Mucosa of stomach (tissue), 1 donor: Measurements from ENCODE around the gene AGBL4.

ENCODE experiments used
- H3K27me3 ChIP-seq: one replicate; pipeline ENCODE4 v1.7.0; 2013; ENCODE audit warnings: mild to moderate bottlenecking, low read length; ENCODE audit not compliant: control insufficient read depth, insufficient read depth
- H3K36me3 ChIP-seq: one replicate; pipeline ENCODE4 v1.7.0; 2013; ENCODE audit warnings: low read length; ENCODE audit not compliant: control insufficient read depth, insufficient read depth
- H3K4me1 ChIP-seq: one replicate; pipeline ENCODE4 v1.7.0; 2013; ENCODE audit warnings: mild to moderate bottlenecking, low read length; ENCODE audit not compliant: control insufficient read depth, insufficient read depth
- H3K4me3 ChIP-seq: one replicate; pipeline ENCODE4 v1.7.0; 2013; ENCODE audit warnings: low read length
- H3K9ac ChIP-seq: one replicate; pipeline ENCODE4 v1.7.0; 2013; ENCODE audit warnings: mild to moderate bottlenecking, low read length, moderate library complexity
- H3K9me3 ChIP-seq: one replicate; pipeline ENCODE4 v1.7.0; 2013; ENCODE audit warnings: mild to moderate bottlenecking, low read length, moderate library complexity; ENCODE audit not compliant: control insufficient read depth
- donor health status: Pancreatic carcinoma.

Gene AGBL4

DNA sequence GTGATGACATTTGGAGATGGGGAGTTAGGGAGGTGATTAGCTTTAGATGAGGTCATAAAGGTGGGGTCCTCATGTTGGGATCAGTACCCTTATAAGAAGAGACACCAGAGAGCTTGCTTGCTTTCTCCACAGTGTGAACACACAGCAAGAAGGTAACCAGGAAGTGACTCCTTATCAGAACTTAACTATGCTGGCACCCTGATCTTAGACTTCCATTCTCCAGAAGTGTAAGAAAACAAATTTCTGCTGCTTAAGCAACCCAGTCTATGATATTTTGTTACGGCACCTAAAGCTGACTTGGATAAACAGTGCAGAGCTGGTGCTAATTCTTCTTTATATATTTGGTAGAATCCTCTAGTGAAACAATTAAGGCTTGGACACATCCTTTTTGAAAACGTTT lies 346.0 kb downstream of the AGBL4 start:
- no peaks in the 10 kb centered on the region for H3K9me3 ChIP-seq
- H3K27me3 ChIP-seq: no peaks in the 10 kb centered on the region
- no peaks in the 10 kb centered on the region for H3K4me1 ChIP-seq
- no peak overlapping the region for H3K9ac ChIP-seq
- H3K4me3 ChIP-seq: no peak overlapping the region
- no peaks in the 10 kb centered on the region for H3K36me3 ChIP-seq

- Histone ChIP-seq H3K4me1 (no peaks in the 10 kb centered on the region), H3K9me3 (no peaks in the 10 kb centered on the region), H3K4me3 (no peak overlapping the region), H3K36me3 (no peaks in the 10 kb centered on the region), H3K9ac (no peak overlapping the region), H3K27me3 (no peaks in the 10 kb centered on the region)
Observed at GRCh38 chr1:49651136-49651535, 372.6 kb downstream of the AGBL4 start.

DNA sequence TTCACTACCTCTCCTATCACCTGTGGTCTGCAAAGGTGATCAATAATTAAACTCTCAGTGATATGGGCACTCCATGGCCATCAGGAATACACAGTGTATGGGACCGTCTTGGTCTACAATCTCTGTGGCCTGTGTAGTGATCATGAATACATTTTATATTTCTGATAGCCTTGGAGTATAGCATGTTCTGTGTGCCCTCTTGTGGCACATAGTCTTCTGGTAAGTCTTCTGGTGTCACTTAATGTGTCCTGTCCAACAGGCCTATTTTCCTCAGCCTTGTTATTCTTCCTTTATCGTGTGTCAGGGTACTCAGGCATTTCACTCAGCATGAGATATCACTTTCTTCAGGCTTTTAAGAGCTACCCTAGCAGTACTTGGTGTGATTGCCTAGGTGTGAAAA lies 393.6 kb downstream of the AGBL4 start:
- Histone ChIP-seq H3K4me1 (no peaks in the 10 kb centered on the region), H3K9ac (no peak overlapping the region), H3K36me3 (no peaks in the 10 kb centered on the region), H3K27me3 (no peaks in the 10 kb centered on the region), H3K4me3 (no peak overlapping the region), H3K9me3 (no peaks in the 10 kb centered on the region)

DNA sequence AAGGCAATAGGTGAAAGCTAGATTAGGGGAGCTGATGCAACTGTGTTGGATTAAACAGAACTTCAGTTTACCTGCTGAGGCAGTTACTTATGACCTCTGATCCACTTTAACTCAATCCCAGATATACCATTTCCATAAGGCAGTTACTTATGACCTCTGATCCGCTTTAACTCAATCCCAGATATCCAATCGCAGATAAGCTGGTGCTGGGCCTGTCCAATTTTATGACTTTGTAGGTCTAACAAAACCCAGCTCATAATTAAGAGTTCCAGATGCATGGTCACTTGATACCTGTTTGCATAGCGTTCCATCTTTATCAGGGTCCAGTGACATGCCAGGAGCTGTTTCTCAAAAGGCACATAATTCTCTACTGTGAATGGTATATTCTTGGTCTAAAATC lies 396.0 kb downstream of the AGBL4 start:
- Histone ChIP-seq H3K9ac (no peak overlapping the region), H3K27me3 (no peaks in the 10 kb centered on the region), H3K4me1 (no peaks in the 10 kb centered on the region), H3K4me3 (no peak overlapping the region), H3K9me3 (no peaks in the 10 kb centered on the region), H3K36me3 (no peaks in the 10 kb centered on the region)

DNA sequence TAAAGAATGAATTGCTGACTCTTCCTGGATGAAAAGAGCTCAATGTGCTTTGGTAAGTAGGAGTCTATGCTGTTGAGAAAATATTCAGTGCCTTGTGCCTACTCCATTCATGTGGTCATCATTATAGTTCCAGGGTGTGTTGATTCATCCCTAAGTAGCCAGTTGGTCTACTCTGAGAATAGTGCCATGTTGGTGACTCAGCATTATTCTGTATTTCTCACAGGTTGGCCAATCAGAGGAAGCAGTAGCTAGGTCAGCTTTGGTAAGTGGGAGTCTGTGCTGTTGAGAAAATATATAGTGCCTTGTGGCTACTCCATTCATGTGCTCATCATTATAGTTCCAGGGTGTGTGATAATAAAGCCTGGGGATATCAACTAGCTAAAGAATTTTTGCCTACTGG lies 397.3 kb downstream of the AGBL4 start:
- Histone ChIP-seq H3K9me3 (no peaks in the 10 kb centered on the region), H3K9ac (no peak overlapping the region), H3K4me1 (no peaks in the 10 kb centered on the region), H3K27me3 (no peaks in the 10 kb centered on the region), H3K36me3 (no peaks in the 10 kb centered on the region), H3K4me3 (no peak overlapping the region)

DNA sequence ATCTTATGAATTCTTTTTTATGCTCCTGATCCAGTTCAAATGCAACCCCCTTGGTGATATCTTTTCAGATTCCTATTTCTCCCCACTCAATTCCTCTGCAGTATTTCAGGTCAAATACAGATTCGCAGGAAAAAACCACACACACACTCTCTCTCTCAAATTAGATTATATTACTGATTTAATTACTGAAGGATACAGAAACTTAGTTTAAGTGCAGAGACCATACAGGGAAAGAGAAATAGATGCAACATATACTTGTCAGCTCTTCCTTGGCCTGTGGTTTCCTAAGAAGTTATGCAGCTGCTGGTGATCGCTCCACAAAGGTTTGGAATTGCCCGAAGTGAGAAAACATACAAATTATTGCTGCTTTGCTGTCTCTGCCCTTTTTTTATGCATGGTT lies 400.9 kb downstream of the AGBL4 start:
- H3K9me3 ChIP-seq: no peaks in the 10 kb centered on the region
- H3K4me1 ChIP-seq: no peaks in the 10 kb centered on the region
- H3K36me3 ChIP-seq: no peaks in the 10 kb centered on the region
- no peaks in the 10 kb centered on the region for H3K27me3 ChIP-seq
- H3K9ac ChIP-seq: no peak overlapping the region
- H3K4me3 ChIP-seq: no peak overlapping the region

DNA sequence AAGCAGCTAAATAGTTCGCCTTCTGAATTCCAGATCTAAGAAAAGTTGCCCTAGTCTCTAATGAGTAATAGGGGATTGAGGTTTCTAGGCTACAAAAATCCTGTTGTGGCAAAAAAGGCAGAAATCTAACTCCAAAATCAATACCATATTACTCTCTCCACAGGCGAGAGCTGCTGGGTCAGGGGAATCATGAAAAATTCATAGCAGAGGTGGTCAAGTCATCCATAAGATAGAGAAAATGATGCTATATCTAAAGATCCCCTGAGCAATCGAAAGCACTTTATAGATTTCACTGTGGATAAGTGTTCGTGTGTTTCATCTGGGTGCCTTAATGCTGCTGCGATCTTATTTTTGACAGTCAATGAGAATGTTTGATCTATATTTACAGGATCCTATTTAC lies 417.7 kb downstream of the AGBL4 start:
- H3K27me3 ChIP-seq: no peaks in the 10 kb centered on the region
- no peaks in the 10 kb centered on the region for H3K4me1 ChIP-seq
- H3K9ac ChIP-seq: no peak overlapping the region
- H3K9me3 ChIP-seq: no peaks in the 10 kb centered on the region
- H3K36me3 ChIP-seq: no peaks in the 10 kb centered on the region
- H3K4me3 ChIP-seq: no peak overlapping the region

- H3K4me3 ChIP-seq: no peak overlapping the region
- no peak overlapping the region for H3K9ac ChIP-seq
- no peaks in the 10 kb centered on the region for H3K36me3 ChIP-seq
- H3K9me3 ChIP-seq: no peaks in the 10 kb centered on the region
- H3K4me1 ChIP-seq: no peaks in the 10 kb centered on the region
- no peaks in the 10 kb centered on the region for H3K27me3 ChIP-seq
Observed at GRCh38 chr1:49597436-49597835, 426.3 kb downstream of the AGBL4 start.

DNA sequence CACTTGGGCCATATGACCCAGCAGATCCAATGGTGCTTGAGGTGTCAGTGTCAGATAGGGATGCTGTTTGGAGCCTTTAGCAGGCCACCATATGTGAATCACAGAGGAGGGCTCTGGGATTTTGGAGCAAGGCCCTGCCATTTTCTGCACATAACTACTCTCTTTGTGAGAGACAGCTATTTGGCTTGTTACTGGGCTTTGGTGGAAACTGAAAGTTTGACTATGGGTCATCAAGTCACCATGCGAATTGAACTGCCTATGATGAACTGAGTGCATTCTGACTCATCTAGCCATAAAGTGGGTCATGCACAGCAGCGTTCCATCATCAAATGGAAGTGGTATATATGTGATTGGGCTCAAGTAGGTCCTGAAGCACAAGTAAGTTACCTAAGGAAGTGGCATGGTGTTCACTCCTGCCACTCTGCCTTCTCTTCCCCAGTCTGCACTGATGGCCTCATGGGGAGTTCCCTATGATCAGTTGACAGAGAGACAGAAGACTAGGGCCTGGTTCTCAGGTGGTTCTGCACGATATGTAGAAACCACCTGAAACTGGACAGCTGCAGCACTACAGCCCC lies 447.3 kb downstream of the AGBL4 start:
- Histone ChIP-seq H3K4me3 (no peak overlapping the region), H3K27me3 (no peaks in the 10 kb centered on the region), H3K9ac (no peak overlapping the region), H3K36me3 (no peaks in the 10 kb centered on the region), H3K9me3 (no peaks in the 10 kb centered on the region), H3K4me1 (no peaks in the 10 kb centered on the region)

DNA sequence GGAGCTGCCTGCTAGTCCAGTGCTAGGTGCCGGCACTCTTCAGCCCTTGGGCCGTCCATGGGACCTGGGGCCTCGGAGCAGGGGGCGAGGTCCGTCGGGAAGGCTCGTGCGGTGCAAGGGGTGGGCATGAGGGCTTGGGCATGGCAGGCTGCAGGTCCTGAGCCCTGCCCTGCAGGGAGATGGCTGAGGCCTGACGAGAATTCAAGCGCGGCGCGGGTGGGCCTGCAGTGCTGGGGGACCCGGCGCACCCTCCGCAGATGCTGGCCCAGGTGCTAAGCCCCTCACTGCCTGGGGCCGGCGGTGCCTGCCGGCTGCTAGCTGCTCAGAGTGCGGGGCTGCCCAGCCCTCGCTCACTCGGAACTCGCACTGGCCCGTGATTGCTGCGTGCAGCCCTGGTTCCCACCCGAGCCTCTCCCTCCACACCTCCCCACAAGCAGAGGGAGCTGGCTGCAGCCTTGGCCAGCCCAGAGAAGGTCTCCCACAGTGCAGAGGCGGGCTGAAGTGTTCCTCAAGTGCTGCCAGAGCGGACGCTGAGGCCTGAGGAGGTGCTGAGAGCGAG lies 467.0 kb downstream of the AGBL4 start:
- Histone ChIP-seq H3K4me1 (no peaks in the 10 kb centered on the region), H3K27me3 (no peaks in the 10 kb centered on the region), H3K4me3 (no peak overlapping the region), H3K9me3 (no peaks in the 10 kb centered on the region), H3K36me3 (no peaks in the 10 kb centered on the region), H3K9ac (no peak overlapping the region)

- H3K4me1 ChIP-seq: no peaks in the 10 kb centered on the region
- H3K27me3 ChIP-seq: no peaks in the 10 kb centered on the region
- no peaks in the 10 kb centered on the region for H3K9me3 ChIP-seq
- no peak overlapping the region for H3K4me3 ChIP-seq
- H3K36me3 ChIP-seq: no peaks in the 10 kb centered on the region
- no peak overlapping the region for H3K9ac ChIP-seq
Observed at GRCh38 chr1:49552101-49552500, 471.7 kb downstream of the AGBL4 start.

GRCh38 chr1:49544615-49545014 lies 479.1 kb downstream of the AGBL4 start:
- Histone ChIP-seq H3K27me3 (no peaks in the 10 kb centered on the region), H3K9ac (no peak overlapping the region), H3K4me3 (no peak overlapping the region), H3K9me3 (no peaks in the 10 kb centered on the region), H3K36me3 (no peaks in the 10 kb centered on the region), H3K4me1 (no peaks in the 10 kb centered on the region)
